GM13977 (cell line): ENCODE data around the gene DUS2.
"Not testable (repeated sequence)": the region's sequence is repeated elsewhere in the genome, so short reads cannot be mapped to it uniquely, and the experiment has no call there.

Experiments
- DNase-seq: peaks from one replicate; pipeline ENCODE4 v3.0.0; 2012; ENCODE audit warnings: low spot score
- CTCF ChIP-seq: IDR thresholded peaks from 2 replicates; pipeline ENCODE4 v1.5.1; 2012; ENCODE audit warnings: mild to moderate bottlenecking, control low read depth; ENCODE audit not compliant: insufficient read depth; ENCODE audit errors: extremely low read depth, missing control alignments
- in situ Hi-C: fragments of 300-500 bp; cut with MboI; formaldehyde crosslinking; loops from one replicate; pipeline ENCODE4 v1.12.0; 2022; ENCODE audit warnings: low sequenced_read_pairs, low pct_unique_long_range_greater_than_20kb, mixed read lengths, inconsistent platforms; ENCODE audit not compliant: unreplicated experiment

Gene DUS2

GRCh38 chr16:68096491-68096890 lies 73.4 kb downstream of the DUS2 start:
- DNase-seq: no peak
- in situ Hi-C loops: no loop called here
- no peak for TF ChIP-seq CTCF

GRCh38 chr16:68097088-68097487 lies 74.0 kb downstream of the DUS2 start:
- in situ Hi-C loops: no loop called here
- no peak for DNase-seq
- no peak for TF ChIP-seq CTCF

GRCh38 chr16:68097895-68098294 lies 74.8 kb downstream of the DUS2 start:
- no peak for DNase-seq
- no peak for TF ChIP-seq CTCF
- in situ Hi-C loops: no loop called here

GRCh38 chr16:68100488-68100887 lies 77.4 kb downstream of the DUS2 start:
- DNase-seq: no peak
- TF ChIP-seq CTCF: no peak
- in situ Hi-C loops: no loop called here

GRCh38 chr16:68105611-68106010 lies 82.5 kb downstream of the DUS2 start:
- no peak for TF ChIP-seq CTCF
- no peak for DNase-seq
- in situ Hi-C loops: no loop called here

- DNase-seq, in situ Hi-C loops: not testable (repeated sequence)
These were observed 84.3 kb downstream of the DUS2 start for GRCh38 chr16:68107230-68107928.

GRCh38 chr16:68109156-68109555 lies 86.1 kb downstream of the DUS2 start:
- DNase-seq, in situ Hi-C loops: not testable (repeated sequence)

GRCh38 chr16:68110611-68111010 lies 87.5 kb downstream of the DUS2 start:
- in situ Hi-C loops, DNase-seq: not testable (repeated sequence)
